ENCODE measurements around the gene DSCAML1.

DNA sequence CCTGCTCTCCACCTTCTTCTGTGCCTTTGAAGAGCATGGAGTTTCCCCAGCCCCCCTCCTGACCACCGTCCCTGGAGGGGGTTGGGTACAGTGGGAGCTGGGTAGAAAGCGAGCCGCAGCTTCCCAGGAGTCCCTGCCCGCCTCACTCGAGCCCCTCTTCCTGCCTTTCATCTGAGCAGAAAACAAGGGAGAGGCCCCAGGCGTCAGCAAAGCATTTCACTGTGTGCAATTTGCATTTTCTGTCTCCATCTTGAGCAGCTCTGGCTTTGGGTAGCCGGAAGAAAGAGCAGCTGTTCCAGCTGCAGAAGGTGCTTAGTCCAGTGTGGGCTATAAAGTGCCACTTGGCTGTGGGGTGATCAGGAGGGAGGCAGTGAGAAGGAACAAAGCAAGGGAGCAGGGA, 239.7 kb downstream of the DSCAML1 start:
- TF ChIP-seq CTCF (IDR thresholded peaks at IDR 0.05 in 2 of 3, conservative IDR thresholded peaks at IDR 0.05 in 1 of 3; ENCODE audit: borderline replicate concordance in 1 of 3, insufficient read depth in 1 of 3, low read depth in 2 of 3, low read length in 2 of 3) (no peak), POLR2A (IDR thresholded peaks at IDR 0.05; ENCODE audit: borderline replicate concordance, extremely low read depth, insufficient read depth, insufficient read length) (no peak), CEBPB (IDR thresholded peaks at IDR 0.05; ENCODE audit: low read depth) (no peak), RAD21 (IDR thresholded peaks at IDR 0.05; ENCODE audit: low read depth) (no peak), ZFX (IDR thresholded peaks at IDR 0.05) (no peak), EGR1 (IDR thresholded peaks at IDR 0.05; ENCODE audit: low read depth) (no peak)

Measured in HCT116 (cell line).